ENCODE results near the gene FIP1L1. TPM values are rescaled to one million over a fixed set of nuclear protein-coding genes. Genes with fewer than 3 reads are reported as not detected.

The FIP1L1 gene
- total and polyA plus RNA-seq, 9 of the 15 experiments (the other 6 are each of a cell fraction or from before 2014, with no cell fraction given), result 34.6 to 137 (median 72.0) TPM

DNA sequence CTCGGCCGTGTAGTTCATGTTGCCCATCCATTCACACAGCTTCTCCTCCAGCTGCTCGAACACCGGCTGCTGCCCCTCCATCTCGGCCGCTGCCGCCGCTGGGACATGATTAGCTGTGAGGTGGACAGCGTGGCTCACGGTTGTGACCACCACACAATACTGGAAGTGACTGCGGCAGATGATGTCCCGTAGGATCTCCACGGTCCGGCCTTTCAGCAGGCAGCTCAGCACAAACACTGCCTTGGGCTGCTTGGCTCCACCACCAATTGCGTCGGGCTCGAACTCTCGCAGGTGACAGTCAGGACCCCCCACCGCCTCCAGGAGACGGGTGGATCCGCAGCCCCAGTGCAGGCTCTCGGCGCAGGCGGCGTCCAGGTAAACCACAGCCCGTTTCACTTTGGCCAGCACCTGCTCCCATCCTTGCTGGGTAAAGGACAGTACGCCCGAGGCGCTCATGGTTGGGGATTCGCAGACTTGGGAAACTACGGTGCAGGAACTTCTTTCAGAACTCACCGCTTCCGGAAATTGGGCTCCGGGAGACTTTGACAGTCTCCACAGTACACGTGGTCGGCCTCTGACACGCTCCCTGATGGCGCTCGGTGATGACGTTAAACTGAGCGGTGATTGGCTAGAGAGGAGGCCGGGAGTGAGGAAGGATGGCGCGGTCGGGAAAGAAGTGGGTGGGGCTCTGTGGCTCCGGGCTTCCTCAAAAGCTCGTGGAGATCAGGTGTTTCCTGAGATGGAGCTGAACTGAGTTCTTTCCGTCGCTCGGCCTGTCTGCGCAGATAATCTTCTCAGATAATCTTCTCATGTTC, 11.7 kb upstream of the FIP1L1 start, which contains the start of gene SCFD2 (continued):
- TF ChIP-seq, protein P1, sequence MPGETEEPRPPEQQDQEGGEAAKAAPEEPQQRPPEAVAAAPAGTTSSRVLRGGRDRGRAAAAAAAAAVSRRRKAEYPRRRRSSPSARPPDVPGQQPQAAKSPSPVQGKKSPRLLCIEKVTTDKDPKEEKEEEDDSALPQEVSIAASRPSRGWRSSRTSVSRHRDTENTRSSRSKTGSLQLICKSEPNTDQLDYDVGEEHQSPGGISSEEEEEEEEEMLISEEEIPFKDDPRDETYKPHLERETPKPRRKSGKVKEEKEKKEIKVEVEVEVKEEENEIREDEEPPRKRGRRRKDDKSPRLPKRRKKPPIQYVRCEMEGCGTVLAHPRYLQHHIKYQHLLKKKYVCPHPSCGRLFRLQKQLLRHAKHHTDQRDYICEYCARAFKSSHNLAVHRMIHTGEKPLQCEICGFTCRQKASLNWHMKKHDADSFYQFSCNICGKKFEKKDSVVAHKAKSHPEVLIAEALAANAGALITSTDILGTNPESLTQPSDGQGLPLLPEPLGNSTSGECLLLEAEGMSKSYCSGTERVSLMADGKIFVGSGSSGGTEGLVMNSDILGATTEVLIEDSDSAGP (CRISPR knock-in tag; IDR thresholded peaks at IDR 0.05), result no peak
- TF ChIP-seq SNRNP70 (optimal IDR thresholded peaks at IDR 0.05; ENCODE audit: low read depth, low read length), result no peak
- TF ChIP-seq, protein P2, sequence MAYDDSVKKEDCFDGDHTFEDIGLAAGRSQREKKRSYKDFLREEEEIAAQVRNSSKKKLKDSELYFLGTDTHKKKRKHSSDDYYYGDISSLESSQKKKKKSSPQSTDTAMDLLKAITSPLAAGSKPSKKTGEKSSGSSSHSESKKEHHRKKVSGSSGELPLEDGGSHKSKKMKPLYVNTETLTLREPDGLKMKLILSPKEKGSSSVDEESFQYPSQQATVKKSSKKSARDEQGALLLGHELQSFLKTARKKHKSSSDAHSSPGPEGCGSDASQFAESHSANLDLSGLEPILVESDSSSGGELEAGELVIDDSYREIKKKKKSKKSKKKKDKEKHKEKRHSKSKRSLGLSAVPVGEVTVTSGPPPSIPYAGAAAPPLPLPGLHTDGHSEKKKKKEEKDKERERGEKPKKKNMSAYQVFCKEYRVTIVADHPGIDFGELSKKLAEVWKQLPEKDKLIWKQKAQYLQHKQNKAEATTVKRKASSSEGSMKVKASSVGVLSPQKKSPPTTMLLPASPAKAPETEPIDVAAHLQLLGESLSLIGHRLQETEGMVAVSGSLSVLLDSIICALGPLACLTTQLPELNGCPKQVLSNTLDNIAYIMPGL (CRISPR knock-in tag; IDR thresholded peaks at IDR 0.05), result no peak
- 0 out of 2 replicates have a peak, but pooled peaks have one; percentile 75 for TF ChIP-seq KAT7 (CRISPR knock-in tag; IDR thresholded peaks at IDR 0.05; ENCODE audit: borderline replicate concordance)
- no peak for TF ChIP-seq KAT8 (IDR thresholded peaks at IDR 0.05; ENCODE audit: low read depth)
- TF ChIP-seq BRF2 (IDR thresholded peaks at IDR 0.05; ENCODE audit: borderline replicate concordance, insufficient read depth, insufficient read length), result no peak
- TF ChIP-seq ZNF586 (CRISPR knock-in tag; conservative IDR thresholded peaks at IDR 0.05), result no peak
- TF ChIP-seq ZNF282 (CRISPR knock-in tag; IDR thresholded peaks at IDR 0.05), result no peak
- TF ChIP-seq NR0B1 (IDR thresholded peaks at IDR 0.05; ENCODE audit: partially characterized antibody), result no peak
- TF ChIP-seq ZNF830 (CRISPR knock-in tag; IDR thresholded peaks at IDR 0.05), result no peak
- peak; percentile 21 for TF ChIP-seq NFYB (IDR thresholded peaks at IDR 0.05; ENCODE audit: extremely low read depth, insufficient read length)
- TF ChIP-seq ERF (CRISPR knock-in tag; IDR thresholded peaks at IDR 0.05), result no peak
- TF ChIP-seq SMC3 (conservative IDR thresholded peaks at IDR 0.05; ENCODE audit: insufficient read depth, low read depth, low read length), result no peak
- TF ChIP-seq ZNF12 (CRISPR knock-in tag; IDR thresholded peaks at IDR 0.05), result no peak
- TF ChIP-seq SP1 (CRISPR knock-in tag; IDR thresholded peaks at IDR 0.05), result no peak
- peak; percentile 68 for TF ChIP-seq NEUROD1 (IDR thresholded peaks at IDR 0.05; ENCODE audit: borderline replicate concordance, low read depth, low read length, partially characterized antibody)
- TF ChIP-seq, protein P3, sequence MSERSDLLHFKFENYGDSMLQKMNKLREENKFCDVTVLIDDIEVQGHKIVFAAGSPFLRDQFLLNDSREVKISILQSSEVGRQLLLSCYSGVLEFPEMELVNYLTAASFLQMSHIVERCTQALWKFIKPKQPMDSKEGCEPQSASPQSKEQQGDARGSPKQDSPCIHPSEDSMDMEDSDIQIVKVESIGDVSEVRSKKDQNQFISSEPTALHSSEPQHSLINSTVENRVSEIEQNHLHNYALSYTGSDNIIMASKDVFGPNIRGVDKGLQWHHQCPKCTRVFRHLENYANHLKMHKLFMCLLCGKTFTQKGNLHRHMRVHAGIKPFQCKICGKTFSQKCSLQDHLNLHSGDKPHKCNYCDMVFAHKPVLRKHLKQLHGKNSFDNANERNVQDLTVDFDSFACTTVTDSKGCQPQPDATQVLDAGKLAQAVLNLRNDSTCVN (CRISPR knock-in tag; IDR thresholded peaks at IDR 0.05), result no peak
- TF ChIP-seq BHLHE40 (IDR thresholded peaks at IDR 0.05; ENCODE audit: low read length), result peak; percentile 63
- TF ChIP-seq MCM7 (IDR thresholded peaks at IDR 0.05), result no peak
- no peak for TF ChIP-seq ZNF121 (CRISPR knock-in tag; conservative IDR thresholded peaks at IDR 0.05)

Data from K562 (cell line).